Omental fat pad (tissue), 4 donors: ENCODE data around the gene ZNRF3. TPM values are rescaled to one million over a fixed set of nuclear protein-coding genes. Genes with fewer than 3 reads are reported as not detected.

Experiments used
- ATAC-seq: fragments of 150-250 bp; one replicate; pipeline ENCODE4 v1.9.1; 2016; ENCODE audit warnings: mild to moderate bottlenecking, moderate library complexity; ENCODE audit not compliant: low FRiP score
- DNase-seq: peaks from one replicate; pipeline ENCODE4 v3.0.0-alpha.2; 2019; ENCODE audit warnings: low spot score
- total RNA-seq, 4 donors: library from RNA; depleted of rRNA; stranded (reverse); fragments of >200 nt; gene quantifications; one replicate each; pipeline ENCODE4 v1.1.0, GENCODE V29; 2016
- TF ChIP-seq, protein P1 (sequence below), 3 donors: fragments of 450-650 bp; IDR thresholded peaks; one replicate each; pipeline ENCODE4 v1.5.1; 2016 to 2017; ENCODE audit warnings: antibody characterized with exemption in 3 of 3, mild to moderate bottlenecking in 3 of 3, moderate library complexity in 2 of 3

The ZNRF3 gene
- total RNA-seq, 4 donors from 2014 or later, result 7.7 to 14.4 (median 8.2) TPM

GRCh38 chr22:29092243-29092642 lies 208.9 kb downstream of the ZNRF3 start:
- TF ChIP-seq, protein P1, sequence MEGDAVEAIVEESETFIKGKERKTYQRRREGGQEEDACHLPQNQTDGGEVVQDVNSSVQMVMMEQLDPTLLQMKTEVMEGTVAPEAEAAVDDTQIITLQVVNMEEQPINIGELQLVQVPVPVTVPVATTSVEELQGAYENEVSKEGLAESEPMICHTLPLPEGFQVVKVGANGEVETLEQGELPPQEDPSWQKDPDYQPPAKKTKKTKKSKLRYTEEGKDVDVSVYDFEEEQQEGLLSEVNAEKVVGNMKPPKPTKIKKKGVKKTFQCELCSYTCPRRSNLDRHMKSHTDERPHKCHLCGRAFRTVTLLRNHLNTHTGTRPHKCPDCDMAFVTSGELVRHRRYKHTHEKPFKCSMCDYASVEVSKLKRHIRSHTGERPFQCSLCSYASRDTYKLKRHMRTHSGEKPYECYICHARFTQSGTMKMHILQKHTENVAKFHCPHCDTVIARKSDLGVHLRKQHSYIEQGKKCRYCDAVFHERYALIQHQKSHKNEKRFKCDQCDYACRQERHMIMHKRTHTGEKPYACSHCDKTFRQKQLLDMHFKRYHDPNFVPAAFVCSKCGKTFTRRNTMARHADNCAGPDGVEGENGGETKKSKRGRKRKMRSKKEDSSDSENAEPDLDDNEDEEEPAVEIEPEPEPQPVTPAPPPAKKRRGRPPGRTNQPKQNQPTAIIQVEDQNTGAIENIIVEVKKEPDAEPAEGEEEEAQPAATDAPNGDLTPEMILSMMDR (IDR thresholded peaks at IDR 0.05), result no peak
- DNase-seq, result no peak
- ATAC-seq, result no peak

DNA sequence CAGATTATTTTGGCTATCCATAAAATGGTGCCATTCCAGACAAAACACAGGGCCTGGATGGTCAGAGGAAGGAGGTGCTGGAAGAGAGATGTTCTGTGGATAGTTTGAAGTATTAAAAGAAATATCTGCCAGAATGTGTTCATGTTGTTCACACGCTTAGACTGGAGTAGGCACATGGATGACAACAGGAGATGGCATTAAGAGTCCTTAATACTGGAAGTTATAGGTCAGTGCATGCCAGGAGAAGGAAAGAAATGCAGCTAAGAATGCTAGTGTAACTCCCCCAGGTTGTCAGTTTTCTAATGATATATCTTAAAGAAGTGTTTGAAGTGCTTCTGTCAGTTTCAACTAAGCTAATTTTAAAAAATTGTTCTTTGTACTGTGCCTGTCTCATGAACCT lies 209.7 kb downstream of the ZNRF3 start:
- TF ChIP-seq, protein P1 (IDR thresholded peaks at IDR 0.05), result no peak
- ATAC-seq (peak; percentile 11), DNase-seq (no peak)

- ATAC-seq (peak; percentile 85), DNase-seq (no peak)
- TF ChIP-seq, protein P1 (IDR thresholded peaks at IDR 0.05), result no peak
Observed at GRCh38 chr22:29093501-29094300, 210.3 kb downstream of the ZNRF3 start.

DNA sequence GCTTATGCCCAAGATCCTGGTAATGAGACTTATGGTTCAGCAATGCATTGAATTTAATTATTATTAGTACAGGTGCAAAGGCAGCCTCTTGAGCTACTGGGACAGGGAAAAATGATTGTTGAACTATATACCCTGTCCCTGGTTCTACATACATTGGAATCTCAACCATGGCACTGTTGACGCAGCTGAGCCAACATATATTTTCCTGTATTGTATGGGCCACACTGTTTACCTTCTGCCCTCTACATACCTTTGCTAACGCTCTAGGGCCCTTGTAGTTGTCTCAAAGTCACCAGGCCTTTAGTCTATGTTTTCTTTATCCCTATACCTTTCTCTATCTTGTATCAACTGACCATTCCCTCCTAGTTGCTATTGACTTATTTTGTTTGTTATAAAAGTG lies 212.1 kb downstream of the ZNRF3 start:
- TF ChIP-seq, protein P1 (IDR thresholded peaks at IDR 0.05), result no peak
- DNase-seq (no peak), ATAC-seq (no peak)

- no peak for ATAC-seq
Observed at GRCh38 chr22:29096736-29097669, 213.6 kb downstream of the ZNRF3 start.

GRCh38 chr22:29098296-29098695 lies 214.9 kb downstream of the ZNRF3 start:
- TF ChIP-seq, protein P1 (IDR thresholded peaks at IDR 0.05), result no peak
- DNase-seq (no peak), ATAC-seq (no peak)

More at GRCh38 chr22:29096736-29097669, 213.6 kb downstream of the ZNRF3 start:
- TF ChIP-seq, protein P1 (IDR thresholded peaks at IDR 0.05), result no peak
- no peak for DNase-seq
